GM21786 (cell line): ENCODE measurements around the gene UBL4A.
A peak's percentile ranks its signal among the peaks of the same experiment; 100 is the strongest.

Source experiments
- ATAC-seq: cut with Tn5 transposase; IDR thresholded peaks from one replicate; pipeline ENCODE4 v1.9.1; 2021; ENCODE audit not compliant: unreplicated experiment

Gene UBL4A

DNA sequence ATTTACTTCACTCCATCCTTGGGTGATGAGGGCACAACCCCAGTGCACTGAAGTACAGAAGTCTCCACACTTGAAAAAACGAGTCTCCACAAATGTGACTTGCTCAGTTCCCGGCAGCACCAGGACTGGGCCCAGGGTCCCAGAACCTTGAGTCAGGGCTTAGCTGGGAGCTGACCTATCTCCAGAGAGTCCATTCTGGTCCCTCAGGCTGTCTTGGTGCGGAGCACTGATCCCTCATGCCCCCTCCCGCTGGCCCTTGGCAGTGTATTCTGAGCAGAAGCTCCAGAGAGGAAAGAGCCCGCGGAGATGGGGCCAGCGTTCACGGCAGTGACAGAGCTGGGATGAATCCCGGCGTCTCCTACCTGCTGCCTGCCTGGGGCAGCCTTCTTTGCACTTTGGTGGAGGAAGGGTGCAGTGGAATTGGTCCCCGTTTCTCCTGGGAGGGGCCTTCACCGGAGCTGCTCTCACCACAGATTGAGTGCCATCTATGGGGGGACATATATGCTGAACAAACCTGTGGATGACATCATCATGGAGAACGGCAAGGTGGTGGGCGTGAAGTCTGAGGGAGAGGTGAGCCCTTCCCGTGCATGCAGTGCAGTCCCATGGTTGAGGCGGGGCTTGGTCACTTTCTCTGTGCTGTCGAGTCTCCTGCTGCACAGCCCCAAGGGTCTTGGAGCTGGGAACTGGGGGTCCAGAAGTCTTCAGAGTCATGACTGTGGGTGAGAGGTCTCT is 45.6 kb downstream of the UBL4A start:
- ATAC-seq, result no peak

- no peak for ATAC-seq
These were observed 46.6 kb downstream of the UBL4A start for GRCh38 chrX:154439841-154440240.

DNA sequence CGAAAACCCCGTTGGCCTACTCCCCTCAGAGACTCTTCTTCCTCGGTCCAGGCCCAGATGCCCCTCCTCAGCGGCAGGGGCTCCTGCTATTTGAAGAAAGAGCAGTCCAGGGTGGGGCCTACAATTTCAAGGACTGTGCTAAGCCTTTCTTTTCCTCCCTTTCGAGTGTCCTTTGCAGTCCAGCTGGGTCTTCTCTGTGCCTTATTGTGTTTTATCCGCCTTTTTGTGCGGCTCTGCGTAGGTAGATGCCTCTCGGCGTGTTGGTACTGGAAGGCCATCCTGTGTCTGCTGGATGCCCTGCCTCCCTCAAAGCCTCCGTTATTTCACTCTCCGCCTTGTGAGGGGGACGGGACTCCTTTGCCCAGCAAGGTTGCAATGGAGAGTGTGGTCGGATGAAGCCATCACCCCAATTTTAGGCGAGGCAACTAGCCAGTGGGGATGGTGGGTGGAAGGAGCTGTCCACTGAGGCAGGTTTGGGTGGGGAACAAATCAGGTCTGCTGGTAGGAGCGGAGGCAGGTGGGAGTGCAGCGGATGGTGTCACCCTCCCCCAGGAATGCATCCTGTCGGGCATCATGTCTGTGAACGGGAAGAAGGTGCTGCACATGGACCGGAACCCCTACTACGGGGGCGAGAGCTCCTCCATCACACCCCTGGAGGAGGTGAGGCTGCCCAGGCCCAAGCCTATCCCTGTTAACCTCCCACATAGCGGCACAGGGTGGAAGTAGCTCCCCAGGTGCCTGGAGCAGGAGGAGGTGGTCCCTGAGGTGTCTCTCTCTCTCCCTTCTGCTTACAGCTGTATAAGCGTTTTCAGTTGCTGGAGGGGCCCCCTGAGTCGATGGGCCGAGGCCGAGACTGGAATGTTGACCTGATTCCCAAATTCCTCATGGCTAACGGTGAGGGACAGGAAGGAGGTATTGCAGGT is 48.2 kb downstream of the UBL4A start:
- ATAC-seq, result no peak

DNA sequence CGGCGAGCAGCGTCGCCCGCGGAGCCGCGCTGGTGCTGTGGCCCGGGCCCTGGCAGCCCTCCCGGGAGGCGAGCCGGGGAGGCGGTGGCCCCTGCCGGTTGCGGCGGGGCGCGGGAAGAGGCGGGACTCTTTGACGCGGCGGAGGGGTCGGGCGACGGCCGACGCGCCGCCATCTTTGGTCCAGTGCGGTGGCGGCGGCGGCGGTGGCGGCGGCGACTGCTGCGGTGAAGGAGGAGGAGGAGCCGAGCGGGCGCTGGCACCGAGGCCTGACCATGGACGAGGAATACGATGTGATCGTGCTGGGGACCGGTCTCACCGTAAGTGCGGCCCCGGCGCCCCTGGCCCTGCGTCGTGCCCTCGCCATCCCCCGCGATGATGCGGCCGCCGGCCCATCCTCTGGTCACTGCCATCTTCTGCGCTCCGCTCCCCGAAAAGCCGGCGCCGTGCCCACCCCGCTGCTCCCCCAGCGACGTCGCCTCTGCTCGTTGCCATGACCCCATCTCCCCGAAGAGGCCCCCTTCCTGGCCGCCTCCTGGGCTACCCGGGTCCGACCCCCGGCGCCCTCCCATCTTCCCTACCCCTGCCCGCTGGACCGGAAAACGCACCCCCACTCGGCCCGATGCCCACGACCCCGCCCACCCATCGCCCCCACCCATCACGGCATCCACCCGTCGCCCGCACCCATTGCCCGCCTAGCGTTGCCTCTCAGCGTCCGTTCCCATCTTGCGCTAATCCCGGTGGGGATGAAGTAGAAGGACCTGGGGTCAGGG is 49.2 kb downstream of the UBL4A start, which contains the start of gene GDI1:
TSS of gene GDI1 (plus strand) at position 172 of the 770 bp plus-strand sequence. CDS start at position 273, 101 bp downstream.
- peak; percentile 36 for ATAC-seq

- peak; percentile 61 for ATAC-seq
These were observed 49.9 kb downstream of the UBL4A start for GRCh38 chrX:154436374-154436982.

DNA sequence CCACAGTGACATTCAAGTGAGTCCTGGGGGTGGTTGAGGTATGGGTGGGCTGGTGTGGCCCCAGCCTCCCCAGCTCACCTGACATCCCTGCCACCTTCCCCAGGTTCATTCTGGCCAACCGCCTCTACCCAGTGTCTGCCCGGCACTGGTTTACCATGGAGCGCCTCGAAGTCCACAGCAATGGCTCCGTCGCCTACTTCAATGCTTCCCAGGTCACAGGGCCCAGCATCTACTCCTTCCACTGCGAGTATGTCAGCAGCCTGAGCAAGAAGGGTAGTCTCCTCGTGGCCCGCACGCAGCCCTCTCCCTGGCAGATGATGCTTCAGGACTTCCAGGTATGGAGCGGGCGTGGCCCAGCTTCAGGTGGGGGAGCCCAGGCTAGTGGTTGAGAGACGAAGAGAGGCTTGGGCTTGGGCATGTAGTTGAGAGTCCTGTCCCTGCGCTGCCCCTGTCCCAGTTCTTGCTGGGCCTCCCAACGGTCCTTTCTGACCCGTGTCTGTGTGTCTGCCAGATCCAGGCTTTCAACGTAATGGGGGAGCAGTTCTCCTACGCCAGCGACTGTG is 51.2 kb downstream of the UBL4A start:
- no peak for ATAC-seq

- no peak for ATAC-seq
These were observed 51.8 kb downstream of the UBL4A start for GRCh38 chrX:154434394-154435168.
